Naive thymus-derived CD8-positive, alpha-beta T cell (primary cell): Measurements from ENCODE around the gene CBX2. TPM values are rescaled to one million over a fixed set of nuclear protein-coding genes. Genes with fewer than 3 reads are reported as not detected.
"Not testable (repeated sequence)": the region's sequence is repeated elsewhere in the genome, so short reads cannot be mapped to it uniquely, and the experiment has no call there.

Experiments
- ATAC-seq, 2 donors: fragments of 150-1000 bp; cut with Tn5 transposase in 1 of 2; sonication (Bioruptor Pico), chemical (Tn5 transposase) in 1 of 2; 1 replicate in 1 of 2; 2 replicates in 1 of 2; pipeline ENCODE4 v1.10.0; 2021; ENCODE audit warnings: mild to moderate bottlenecking in 2 of 2, moderate library complexity in 2 of 2
- POLR2A ChIA-PET: fragments of 350-600 bp; sonication (Branson Sonifier 250); formaldehyde crosslinking; loops from one replicate; lab custom pipeline; 2021; ENCODE audit warnings: antibody characterized with exemption; lab: Charles Lee
- DNase-seq, 10 donors: peaks; one replicate each; pipeline versions ENCODE4 v3.0.0 to v3.0.0-alpha.2; 2020 to 2022
- H3K27ac Mint-ChIP-seq, 10 donors: one replicate each; pipeline ENCODE4 v1.8.0; 2020 to 2022; ENCODE audit warnings: mild to moderate bottlenecking in 10 of 10, mixed read lengths in 10 of 10, moderate library complexity in 4 of 10, inconsistent platforms in 1 of 10
- H3K27me3 Mint-ChIP-seq, 5 donors: one replicate each; pipeline ENCODE4 v1.8.0; 2021 to 2022; ENCODE audit warnings: mixed read lengths in 5 of 5
- H3K36me3 Mint-ChIP-seq, 3 donors: one replicate each; pipeline ENCODE4 v1.8.0; 2020 to 2022; ENCODE audit warnings: mixed read lengths in 3 of 3, mild to moderate bottlenecking in 2 of 3, inconsistent platforms in 1 of 3
- H3K4me1 Mint-ChIP-seq, 4 donors: one replicate each; pipeline ENCODE4 v1.8.0; 2021 to 2022; ENCODE audit warnings: mixed read lengths in 4 of 4
- H3K4me3 Mint-ChIP-seq, 10 donors: one replicate each; pipeline ENCODE4 v1.8.0; 2020 to 2022; ENCODE audit warnings: mild to moderate bottlenecking in 10 of 10, mixed read lengths in 10 of 10, moderate library complexity in 6 of 10, inconsistent platforms in 1 of 10
- H3K9me3 Mint-ChIP-seq, 9 donors: one replicate each; pipeline ENCODE4 v1.8.0; 2020 to 2022; ENCODE audit warnings: mixed read lengths in 9 of 9, mild to moderate bottlenecking in 3 of 9, inconsistent platforms in 1 of 9, moderate library complexity in 1 of 9
- polyA plus RNA-seq, 3 donors: library from polyadenylated mRNA; unstranded; fragments of 300-500 nt; fragmentation: Illumina TruSeq; gene quantifications; one replicate each; pipeline ENCODE4 v1.2.3, GENCODE V29; 2021
- total RNA-seq, 8 experiments: library from RNA in 2 of 8; stranded (reverse) in 2 of 8; gene quantifications; one replicate each; pipeline ENCODE4 v1.2.3 and lab custom pipeline; 2021 to 2026

The CBX2 gene
- total and polyA plus RNA-seq, 5 experiments from 2014 or later: 0.16 to 1.6 (median 0.60) TPM

DNA sequence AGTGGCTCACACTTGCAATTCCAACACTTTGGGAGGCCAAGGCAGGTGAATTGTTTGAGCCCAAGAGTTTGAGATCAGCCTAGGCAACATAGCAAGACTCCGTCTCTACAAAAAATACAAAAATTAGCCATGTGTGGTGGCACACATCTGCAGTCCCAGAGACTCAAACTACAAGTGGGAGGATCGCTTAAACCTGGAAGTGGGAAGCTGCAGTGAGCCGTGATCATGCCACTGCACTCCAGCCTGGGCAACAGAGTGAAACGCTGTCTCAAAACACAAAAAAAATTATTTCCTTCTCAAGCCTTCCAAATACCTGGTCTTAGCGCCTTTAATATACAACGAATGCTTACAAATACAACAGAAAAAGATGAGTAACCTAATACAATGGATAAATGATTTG is 19.7 kb upstream of the CBX2 start:
- Mint-ChIP-seq H3K4me1 (no peaks in the 10 kb centered on the region), H3K4me3 (no peak overlapping the region), H3K27ac (no peak overlapping the region), H3K36me3 (no peaks in the 10 kb centered on the region), H3K27me3 (peaks cover 0 to 20% (median 5%) of the 10 kb centered on the region in 5 donors), H3K9me3 (no peaks in the 10 kb centered on the region)
- no peak for DNase-seq
- POLR2A ChIA-PET: interaction anchor here (0.7 kb wide), 1 partner anchor 173 kb away, joined by 5 read pairs; no protein-coding TSS in a partner anchor
- no peak for ATAC-seq

DNA sequence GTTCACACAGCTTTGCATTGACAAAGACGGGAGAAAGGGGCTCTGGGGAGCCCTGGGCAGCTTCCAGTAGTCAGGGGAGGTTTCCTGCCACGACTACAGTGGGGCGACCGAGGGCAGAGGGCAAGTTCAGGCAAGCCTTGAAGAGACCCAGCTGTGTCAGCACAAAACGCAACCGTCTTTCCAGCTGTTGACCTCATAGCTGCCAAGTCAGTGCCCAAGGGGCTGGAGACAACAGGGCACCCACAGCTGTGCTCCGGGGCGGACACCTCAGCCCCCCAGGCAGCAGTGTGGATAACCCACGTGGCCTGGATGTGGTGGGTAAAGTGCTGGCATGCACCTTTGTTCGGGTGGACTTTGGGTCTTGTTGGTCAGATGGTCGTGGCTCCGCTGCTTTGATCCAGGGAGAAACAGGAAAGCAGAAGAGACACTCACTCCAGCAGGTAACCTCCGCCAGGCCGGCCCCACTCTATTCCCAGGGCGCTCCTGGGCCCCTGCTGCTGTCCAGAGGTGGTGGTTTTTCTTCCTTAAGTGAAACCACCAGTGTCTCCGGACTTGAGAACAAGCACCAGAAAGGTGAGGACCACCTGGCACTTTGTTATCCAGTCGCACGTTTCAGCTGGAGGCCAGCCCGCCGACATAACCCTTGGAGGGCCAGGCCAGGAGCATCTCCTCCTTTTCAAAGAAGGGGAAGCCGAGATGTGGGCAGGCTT is 17.6 kb upstream of the CBX2 start:
- no peak for ATAC-seq
- DNase-seq: no peak
- Mint-ChIP-seq H3K9me3 (no peaks in the 10 kb centered on the region), H3K4me1 (no peaks in the 10 kb centered on the region), H3K4me3 (no peak overlapping the region), H3K27ac (no peak overlapping the region), H3K36me3 (no peaks in the 10 kb centered on the region), H3K27me3 (peaks cover 0 to 12% (median 3%) of the 10 kb centered on the region in 5 donors)
- POLR2A ChIA-PET: interaction anchor here (0.7 kb wide), 1 partner anchor 82 kb away, joined by 3 read pairs; no protein-coding TSS in a partner anchor

DNA sequence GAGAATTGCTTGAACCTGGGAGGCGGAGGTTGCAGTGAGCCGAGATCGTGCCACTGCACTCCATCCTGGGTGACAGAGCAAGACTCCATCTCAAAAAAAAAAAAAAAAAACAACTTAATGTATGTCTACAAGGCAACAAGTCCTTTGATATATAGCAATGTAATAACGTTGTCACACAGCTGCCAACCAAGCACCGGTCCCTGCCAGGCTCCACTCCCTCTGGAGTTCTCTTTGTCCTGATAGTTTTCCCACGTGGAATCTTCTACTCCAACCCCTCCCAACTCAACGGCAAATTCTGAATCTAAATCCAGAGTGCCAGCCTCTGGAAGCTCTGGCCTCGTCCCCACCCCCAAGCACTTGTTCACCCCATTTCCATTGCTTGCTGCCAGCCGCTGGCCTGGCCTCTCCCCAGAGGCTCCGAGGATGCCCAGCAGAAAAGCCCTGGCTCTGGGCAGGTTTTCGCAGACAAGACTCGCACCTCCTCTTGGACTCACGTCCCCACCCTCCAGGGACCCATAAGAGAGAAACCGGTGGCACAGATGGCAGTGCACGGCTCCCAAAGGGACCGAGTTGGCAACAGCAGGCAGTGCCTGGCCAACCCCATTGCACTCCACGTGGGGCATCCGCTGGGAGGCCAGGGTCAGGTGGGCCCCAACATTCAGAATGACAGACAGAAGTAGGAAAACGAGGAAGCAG is 15.9 kb upstream of the CBX2 start:
- Mint-ChIP-seq H3K27ac (no peak overlapping the region), H3K4me1 (no peaks in the 10 kb centered on the region), H3K27me3 (peaks cover 0 to 11% (median 3%) of the 10 kb centered on the region in 5 donors), H3K4me3 (no peak overlapping the region), H3K9me3 (no peaks in the 10 kb centered on the region), H3K36me3 (no peaks in the 10 kb centered on the region)
- no peak for DNase-seq
- POLR2A ChIA-PET: interaction anchor here (0.7 kb wide), 1 partner anchor 12 kb away, joined by 4 read pairs; no protein-coding TSS in a partner anchor
- no peak for ATAC-seq

DNA sequence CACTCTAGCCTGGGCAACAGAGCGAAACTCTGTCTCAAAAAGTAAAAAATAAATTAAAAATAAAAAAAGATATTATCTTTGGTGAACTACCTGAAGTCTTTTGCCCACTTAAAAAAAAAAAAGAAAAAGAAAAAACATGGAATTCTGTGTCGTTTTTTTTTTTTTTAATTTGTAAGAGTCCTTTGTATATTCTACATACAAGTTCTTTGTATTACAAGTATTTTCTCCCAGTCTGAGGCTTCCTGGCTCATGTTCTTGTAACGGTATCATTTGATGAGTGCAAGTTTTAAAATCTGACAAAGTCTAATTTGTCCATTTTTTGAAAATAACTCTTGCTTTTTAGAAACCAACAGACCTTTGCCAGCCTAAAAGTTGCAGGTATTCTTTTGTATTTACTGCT is 12.2 kb upstream of the CBX2 start:
- peaks cover 5 to 28% (median 14%) of the 10 kb centered on the region in 5 donors for H3K27me3 Mint-ChIP-seq
- ATAC-seq (no peak), DNase-seq (no peak)
- POLR2A ChIA-PET: no interaction called here
- H3K4me3 Mint-ChIP-seq: no peak overlapping the region
- H3K27ac Mint-ChIP-seq: no peak overlapping the region
- H3K4me1 Mint-ChIP-seq: no peaks in the 10 kb centered on the region
- H3K36me3 Mint-ChIP-seq: no peaks in the 10 kb centered on the region
- H3K9me3 Mint-ChIP-seq: no peaks in the 10 kb centered on the region

DNA sequence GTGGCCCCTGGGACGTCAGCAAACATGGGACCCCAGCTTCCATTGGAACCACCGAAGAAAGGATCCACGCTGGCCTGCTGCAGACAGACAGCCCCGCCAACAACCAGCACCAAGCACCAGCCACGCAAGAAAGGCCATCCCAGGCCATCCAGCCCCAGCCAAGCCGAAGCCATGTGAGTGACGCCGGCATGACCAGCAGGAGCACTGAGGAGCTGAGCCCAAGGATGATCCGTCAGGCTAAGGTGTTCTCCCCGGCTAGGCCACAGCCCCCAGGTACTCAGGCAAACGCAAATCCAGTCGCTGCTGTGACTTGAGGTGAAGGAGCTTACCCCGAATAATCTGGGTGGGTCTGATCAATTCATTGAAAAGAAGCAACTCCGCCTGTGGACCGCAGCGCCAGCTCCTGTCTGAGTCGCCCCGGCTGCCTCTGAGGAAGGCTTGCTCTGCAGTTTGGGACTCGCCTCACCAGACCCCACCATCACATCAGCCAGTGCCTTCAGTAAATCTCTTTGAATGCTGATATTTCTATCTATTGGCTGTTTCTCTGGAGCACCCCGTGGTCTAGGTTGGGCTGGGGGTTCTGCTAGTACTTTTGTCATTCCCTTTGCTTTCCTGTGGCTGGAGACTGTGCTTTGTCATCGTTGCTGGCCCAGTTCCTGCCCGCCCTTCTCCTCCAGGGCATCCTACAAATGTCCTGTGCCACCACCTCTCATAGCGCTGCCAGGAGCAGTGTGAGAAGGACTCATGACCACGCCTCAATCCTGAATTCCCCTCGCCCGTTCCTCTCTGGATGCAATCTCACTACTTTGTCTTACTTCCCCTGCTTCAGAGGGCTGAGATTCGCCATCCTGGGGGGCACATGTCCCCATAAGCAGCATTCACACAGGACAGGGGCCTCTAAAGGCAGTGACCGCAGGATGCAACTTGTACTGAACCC is 8.1 kb upstream of the CBX2 start:
- Mint-ChIP-seq H3K4me3 (no peak overlapping the region), H3K27ac (peak overlapping the region in 1 of 10 donors; percentile 50), H3K27me3 (peaks cover 8 to 53% (median 30%) of the 10 kb centered on the region in 5 donors), H3K36me3 (no peaks in the 10 kb centered on the region), H3K9me3 (no peaks in the 10 kb centered on the region), H3K4me1 (peaks cover 0 to 1% (median 0%) of the 10 kb centered on the region in 4 donors)
- POLR2A ChIA-PET: no interaction called here
- ATAC-seq (no peak), DNase-seq (no peak)

DNA sequence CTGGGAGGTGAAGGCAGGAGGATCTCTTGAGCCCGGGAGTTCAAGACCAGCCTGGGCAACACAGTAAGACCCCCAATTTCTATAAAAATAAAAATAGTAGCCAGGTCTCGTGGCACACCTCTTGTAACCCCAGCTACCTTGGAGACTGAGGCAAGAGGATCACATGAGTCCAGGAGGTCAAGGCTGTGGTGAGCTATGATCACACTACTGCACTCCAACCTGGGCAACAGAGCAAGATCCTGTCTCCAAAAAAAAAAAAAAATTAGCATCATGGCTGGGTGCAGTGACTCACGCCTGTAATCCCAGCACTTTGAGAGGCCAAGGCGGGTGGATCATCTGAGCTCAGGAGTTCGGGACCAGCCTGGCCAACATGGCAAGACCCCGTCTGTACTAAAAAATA is 6.7 kb upstream of the CBX2 start:
- POLR2A ChIA-PET: interaction anchor here (1.3 kb wide), 1 partner anchor 70 kb away, joined by 3 read pairs; no protein-coding TSS in a partner anchor
- DNase-seq: no peak

DNA sequence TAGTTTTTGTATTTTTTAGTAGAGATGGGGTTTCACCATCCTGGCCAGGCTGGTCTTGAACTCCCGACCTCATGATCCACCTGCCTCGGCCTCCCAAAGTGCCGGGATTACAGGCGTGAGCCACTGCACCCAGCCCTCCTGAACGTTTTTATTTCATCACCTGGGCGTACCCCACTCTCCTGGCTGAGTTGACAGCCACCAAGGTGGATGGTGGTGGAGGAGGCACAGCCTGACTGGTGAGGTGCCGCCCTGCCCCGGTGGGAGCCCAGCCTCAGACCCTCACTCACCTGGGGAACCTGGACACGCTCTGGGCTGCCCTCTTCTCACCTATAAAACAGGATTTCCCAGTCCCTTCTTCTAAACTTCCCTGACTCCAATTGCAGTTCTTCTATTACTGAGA is 5.2 kb upstream of the CBX2 start:
- DNase-seq, H3K27ac Mint-ChIP-seq, H3K36me3 Mint-ChIP-seq, H3K4me3 Mint-ChIP-seq, POLR2A ChIA-PET, ATAC-seq, H3K9me3 Mint-ChIP-seq: not testable (repeated sequence)
- Mint-ChIP-seq H3K27me3 (peaks cover 13 to 71% (median 45%) of the 10 kb centered on the region in 5 donors), H3K4me1 (peaks cover 0 to 10% (median 8%) of the 10 kb centered on the region in 4 donors)

More for the DNA sequence above, 6.7 kb upstream of the CBX2 start:
- H3K36me3 Mint-ChIP-seq: no peaks in the 10 kb centered on the region
- no peak overlapping the region for H3K27ac Mint-ChIP-seq
- no peak for ATAC-seq
- no peak overlapping the region for H3K4me3 Mint-ChIP-seq
- no peaks in the 10 kb centered on the region for H3K9me3 Mint-ChIP-seq
- peaks cover 8 to 67% (median 39%) of the 10 kb centered on the region in 5 donors for H3K27me3 Mint-ChIP-seq
- peaks cover 0 to 1% (median 0%) of the 10 kb centered on the region in 4 donors for H3K4me1 Mint-ChIP-seq

DNA sequence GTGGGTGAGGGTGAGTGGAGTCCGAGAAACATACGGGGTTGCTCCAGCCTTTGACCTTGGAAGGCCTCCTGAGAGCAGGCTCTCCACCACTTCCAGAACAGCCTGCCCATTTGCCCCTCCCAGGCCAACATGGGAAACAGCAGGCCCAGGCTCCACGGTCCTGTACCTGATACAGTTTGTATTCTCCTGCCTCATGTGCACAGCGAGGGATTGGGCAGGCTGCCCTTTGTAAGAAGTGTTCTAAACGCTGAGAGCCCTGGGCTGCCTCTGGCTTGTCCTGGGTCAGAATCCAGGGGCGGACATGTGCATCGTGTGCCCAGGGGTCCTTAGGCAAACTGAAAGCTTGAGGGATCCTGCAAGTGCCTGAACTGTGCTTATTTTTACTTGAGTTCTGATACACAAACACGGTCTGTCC is 3.4 kb upstream of the CBX2 start:
- DNase-seq: no peak
- peaks cover 0 to 1% (median 0%) of the 10 kb centered on the region in 9 donors for H3K9me3 Mint-ChIP-seq
- POLR2A ChIA-PET: interaction anchor here (1.5 kb wide), 1 partner anchor 34 kb away, joined by 4 read pairs; no protein-coding TSS in a partner anchor
- no peak for ATAC-seq
- peaks cover 9 to 21% (median 15%) of the 10 kb centered on the region in 4 donors for H3K4me1 Mint-ChIP-seq
- H3K27ac Mint-ChIP-seq: no peak overlapping the region
- H3K36me3 Mint-ChIP-seq: no peaks in the 10 kb centered on the region
- peaks cover 17 to 71% (median 41%) of the 10 kb centered on the region in 5 donors for H3K27me3 Mint-ChIP-seq
- no peak overlapping the region for H3K4me3 Mint-ChIP-seq

DNA sequence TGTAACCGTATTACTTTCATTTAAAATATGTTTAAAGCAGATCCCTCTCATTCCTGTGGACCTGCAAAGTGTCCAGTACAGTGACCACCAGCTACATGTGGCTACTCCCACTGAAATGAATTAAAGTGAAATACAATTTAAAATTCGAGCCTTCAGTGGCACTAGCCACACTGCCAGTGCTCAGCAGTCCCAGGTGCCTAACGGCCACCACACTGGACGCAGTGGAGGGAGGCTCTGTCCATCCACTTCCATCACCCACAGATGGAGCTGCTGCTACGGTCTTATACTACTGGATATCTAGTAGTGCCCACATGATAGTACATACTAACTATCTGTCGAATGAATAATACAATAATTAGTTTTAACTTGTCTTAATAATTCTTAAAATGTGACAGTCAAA is 2.3 kb upstream of the CBX2 start:
- ATAC-seq (no peak), DNase-seq (no peak)
- Mint-ChIP-seq H3K9me3 (peaks cover 0 to 1% (median 0%) of the 10 kb centered on the region in 9 donors), H3K27ac (no peak overlapping the region), H3K36me3 (no peaks in the 10 kb centered on the region), H3K4me3 (no peak overlapping the region), H3K4me1 (peaks cover 18 to 29% (median 24%) of the 10 kb centered on the region in 4 donors), H3K27me3 (peaks cover 15 to 68% (median 46%) of the 10 kb centered on the region in 5 donors)
- POLR2A ChIA-PET: interaction anchor here (1.2 to 1.4 kb wide), 2 partner anchors 23 to 28 kb away, joined by 3 read pairs; no protein-coding TSS in a partner anchor

DNA sequence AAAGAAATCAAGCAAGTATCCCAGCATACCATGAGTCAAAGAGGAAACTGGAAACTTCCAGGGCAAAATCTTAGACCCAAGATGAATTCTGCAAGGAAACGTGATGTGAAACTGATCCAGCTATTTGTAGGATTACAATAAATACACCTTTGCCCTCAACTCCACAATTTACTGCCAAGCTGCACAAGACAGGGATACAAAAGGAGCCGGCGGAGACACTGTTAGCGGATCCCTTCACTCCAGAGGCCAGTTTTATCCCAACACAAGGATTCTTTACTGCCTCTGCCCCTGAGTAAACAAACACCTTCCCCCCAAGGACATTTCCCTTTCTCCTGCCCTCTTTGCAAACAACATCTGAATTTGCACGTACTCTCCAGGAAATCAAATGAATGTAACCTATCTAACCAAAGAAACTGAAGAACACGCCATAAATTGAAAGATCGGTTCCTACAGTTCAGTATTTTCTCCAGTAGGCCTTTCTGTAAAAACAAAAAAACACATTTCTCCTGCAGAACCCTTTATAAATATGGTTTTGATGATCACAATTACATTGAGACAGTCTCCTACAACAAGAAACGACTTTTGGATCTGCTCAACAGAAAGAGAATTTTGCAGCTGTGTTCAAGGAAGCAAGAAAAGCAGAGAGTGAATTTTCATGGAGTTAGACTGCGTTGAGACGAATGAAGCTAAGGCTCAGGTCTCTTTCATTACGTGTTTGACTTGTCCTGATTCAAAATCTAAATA is 1.4 kb upstream of the CBX2 start:
- ATAC-seq (no peak), DNase-seq (no peak)
- peak overlapping the region in 1 of 10 donors; percentile 32 for H3K27ac Mint-ChIP-seq
- no peaks in the 10 kb centered on the region for H3K36me3 Mint-ChIP-seq
- H3K4me3 Mint-ChIP-seq: peak overlapping the region; percentile 61 to 86 (median 72)
- H3K27me3 Mint-ChIP-seq: peaks cover 15 to 74% (median 49%) of the 10 kb centered on the region in 5 donors
- H3K9me3 Mint-ChIP-seq: peaks cover 0 to 1% (median 0%) of the 10 kb centered on the region in 9 donors
- H3K4me1 Mint-ChIP-seq: peaks cover 25 to 38% (median 33%) of the 10 kb centered on the region in 4 donors
- POLR2A ChIA-PET: interaction anchor here (0.6 to 1.5 kb wide), 4 partner anchors 19 to 61 kb away, joined by 3 to 4 read pairs (median 3); no protein-coding TSS in a partner anchor
